H9 (cell line): Measurements from ENCODE around the gene ARFGAP2. TPM values are rescaled to one million over a fixed set of nuclear protein-coding genes. Genes with fewer than 3 reads are reported as not detected.

Experiments
- DNase-seq: peaks from one replicate; pipeline ENCODE4 v3.0.0-alpha.2; 2017
- H2AFZ ChIP-seq: one replicate; pipeline ENCODE4 v1.6.1; 2013; ENCODE audit warnings: mild to moderate bottlenecking, low read length, control low read depth, moderate library complexity
- H2AK5ac ChIP-seq: 2 replicates; pipeline ENCODE4 v1.6.1; 2013; ENCODE audit warnings: low read length, control low read depth, mixed read lengths; ENCODE audit not compliant: insufficient read length
- H2BK120ac ChIP-seq: one replicate; pipeline ENCODE4 v1.6.1; 2013; ENCODE audit warnings: low read depth, mild to moderate bottlenecking, low read length, control low read depth, inconsistent platforms; ENCODE audit not compliant: poor library complexity, severe bottlenecking
- H2BK12ac ChIP-seq: 2 replicates; pipeline ENCODE4 v1.6.1; 2013; ENCODE audit warnings: low read length, control low read depth, mixed read lengths, low read depth; ENCODE audit not compliant: insufficient read length
- H2BK15ac ChIP-seq: 2 replicates; pipeline ENCODE4 v1.6.1; 2013; ENCODE audit warnings: low read depth, low read length, control low read depth
- H2BK20ac ChIP-seq: one replicate; pipeline ENCODE4 v1.6.1; 2013; ENCODE audit warnings: low read depth, mild to moderate bottlenecking, low read length, control low read depth, inconsistent platforms; ENCODE audit not compliant: poor library complexity, severe bottlenecking
- H2BK5ac ChIP-seq: 2 replicates; pipeline ENCODE4 v1.6.1; 2013; ENCODE audit warnings: low read length, control low read depth, mixed read lengths; ENCODE audit not compliant: insufficient read length
- H3K14ac ChIP-seq: 2 replicates; pipeline ENCODE4 v1.6.1; 2013; ENCODE audit warnings: low read length, control low read depth; ENCODE audit not compliant: insufficient read depth
- H3K18ac ChIP-seq: 2 replicates; pipeline ENCODE4 v1.6.1; 2013; ENCODE audit warnings: low read depth, mild to moderate bottlenecking, mixed read lengths, low read length, control low read depth; ENCODE audit not compliant: insufficient read length
- H3K23ac ChIP-seq: 2 replicates; pipeline ENCODE4 v1.6.1; 2013; ENCODE audit warnings: low read length, control low read depth, mixed read lengths, low read depth; ENCODE audit not compliant: insufficient read length
- H3K23me2 ChIP-seq: 2 replicates; pipeline ENCODE4 v1.6.1; 2013; ENCODE audit warnings: low read depth, mild to moderate bottlenecking, mixed read lengths, low read length, control low read depth; ENCODE audit not compliant: insufficient read length, poor library complexity, severe bottlenecking
- H3K27ac ChIP-seq: 2 replicates; pipeline ENCODE4 v1.5.1; 2013; ENCODE audit warnings: low read length, control low read depth, mixed read lengths, low read depth; ENCODE audit not compliant: insufficient read length
- H3K27me3 ChIP-seq: 2 replicates; pipeline ENCODE4 v1.6.1; 2013; ENCODE audit warnings: low read length, control low read depth, inconsistent platforms; ENCODE audit not compliant: insufficient read depth
- H3K4ac ChIP-seq: 2 replicates; pipeline ENCODE4 v1.6.1; 2013; ENCODE audit warnings: low read depth, mild to moderate bottlenecking, control low read depth, inconsistent platforms, low read length, moderate library complexity
- H3K4me1 ChIP-seq: 2 replicates; pipeline ENCODE4 v1.6.1; 2013; ENCODE audit warnings: low read length, control low read depth, inconsistent platforms; ENCODE audit not compliant: insufficient read depth
- H3K4me2 ChIP-seq: 2 replicates; pipeline ENCODE4 v1.6.1; 2013; ENCODE audit warnings: low read length, control low read depth, mixed read lengths; ENCODE audit not compliant: insufficient read length, insufficient read depth
- H3K56ac ChIP-seq: 2 replicates; pipeline ENCODE4 v1.6.1; 2013; ENCODE audit warnings: low read depth, mild to moderate bottlenecking, mixed read lengths, low read length, control low read depth; ENCODE audit not compliant: insufficient read length
- H3K79me1 ChIP-seq: 2 replicates; pipeline ENCODE4 v1.6.1; 2013; ENCODE audit warnings: low read depth, mild to moderate bottlenecking, moderate library complexity, low read length, control low read depth, inconsistent platforms; ENCODE audit not compliant: insufficient read depth, poor library complexity, severe bottlenecking
- H3K79me2 ChIP-seq: 2 replicates; pipeline ENCODE4 v1.6.1; 2013; ENCODE audit warnings: low read length, control low read depth, inconsistent platforms; ENCODE audit not compliant: insufficient read depth
- H3K9ac ChIP-seq: 2 replicates; pipeline ENCODE4 v1.6.1; 2013; ENCODE audit warnings: low read length, control low read depth, mixed read lengths; ENCODE audit not compliant: insufficient read length; ENCODE audit errors: extremely low read depth
- H3K9me3 ChIP-seq: one replicate; pipeline ENCODE4 v1.6.1; 2013; ENCODE audit warnings: low read depth, low read length, inconsistent platforms; ENCODE audit not compliant: control insufficient read depth
- H3T11ph ChIP-seq: one replicate; pipeline ENCODE4 v1.6.1; 2013; ENCODE audit warnings: mild to moderate bottlenecking, low read length, control low read depth, inconsistent platforms
- H4K20me1 ChIP-seq: one replicate; pipeline ENCODE4 v1.6.1; 2013; ENCODE audit not compliant: control insufficient read depth, insufficient read length, insufficient read depth
- H4K5ac ChIP-seq: 2 replicates; pipeline ENCODE4 v1.6.1; 2013; ENCODE audit warnings: low read depth, mild to moderate bottlenecking, mixed read lengths, low read length, control low read depth; ENCODE audit not compliant: insufficient read length
- H4K8ac ChIP-seq: replicated peaks from 2 replicates; pipeline ENCODE4 v1.6.1; 2013; ENCODE audit warnings: low read length, control low read depth, mixed read lengths, low read depth; ENCODE audit not compliant: insufficient read length
- H4K91ac ChIP-seq: 2 replicates; pipeline ENCODE4 v1.6.1; 2013; ENCODE audit warnings: low read depth, mild to moderate bottlenecking, moderate library complexity, mixed read lengths, low read length, control low read depth; ENCODE audit not compliant: insufficient read length
- H3K27ac Mint-ChIP-seq, 3 experiments: 2 replicates in 2 of 3; 3 replicates in 1 of 3; pipeline ENCODE4 v1.8.0; 2020 to 2021; ENCODE audit warnings: mixed read lengths in 3 of 3, mild to moderate bottlenecking in 1 of 3, moderate library complexity in 1 of 3
- H3K27me3 Mint-ChIP-seq: 2 replicates; pipeline ENCODE4 v1.8.0; 2021; ENCODE audit warnings: low read depth, mild to moderate bottlenecking, moderate library complexity, mixed read lengths
- H3K36me3 Mint-ChIP-seq, 3 experiments: 2 replicates in 2 of 3; 3 replicates in 1 of 3; pipeline ENCODE4 v1.8.0; 2020 to 2021; ENCODE audit warnings: low read depth in 3 of 3, mixed read lengths in 3 of 3; ENCODE audit not compliant: insufficient read depth in 1 of 3
- H3K4me1 Mint-ChIP-seq, 2 experiments: 2 replicates each; pipeline ENCODE4 v1.8.0; 2020; ENCODE audit warnings: mixed read lengths in 2 of 2
- H3K4me3 Mint-ChIP-seq, 2 experiments: 2 replicates in 1 of 2; 3 replicates in 1 of 2; pipeline ENCODE4 v1.8.0; 2020 to 2021; ENCODE audit warnings: mild to moderate bottlenecking in 2 of 2, mixed read lengths in 2 of 2, moderate library complexity in 1 of 2
- H3K9me3 Mint-ChIP-seq, 2 experiments: 2 replicates in 1 of 2; 3 replicates in 1 of 2; pipeline ENCODE4 v1.8.0; 2020; ENCODE audit warnings: mild to moderate bottlenecking in 2 of 2, mixed read lengths in 2 of 2, moderate library complexity in 1 of 2
- WGBS: extraction: QIAGEN DNeasy Blood & Tissue Kit; methylation state at CpG from one replicate; pipeline ENCODE4 v1.1.7; 2013; ENCODE audit warnings: missing lambda C conversion rate, low lambda C conversion rate, mixed read lengths; ENCODE audit not compliant: insufficient read length; ENCODE audit errors: extremely low coverage; 5-methylcytosine and 5-hydroxymethylcytosine counted together
- total RNA-seq: library from RNA; stranded (reverse); gene quantifications from 2 replicates; pipeline ENCODE4 v1.2.1, GENCODE V29; 2021
- TF ChIP-seq, protein P1 (sequence below): fragments of 200-600 bp; sonication (generic); conservative IDR thresholded peaks from 3 replicates; pipeline ENCODE4 v1.8.0; 2021; ENCODE audit warnings: antibody characterized with exemption, mild to moderate bottlenecking

The ARFGAP2 gene
- total RNA-seq, 1 experiment from 2014 or later, result 72.3 TPM

DNA sequence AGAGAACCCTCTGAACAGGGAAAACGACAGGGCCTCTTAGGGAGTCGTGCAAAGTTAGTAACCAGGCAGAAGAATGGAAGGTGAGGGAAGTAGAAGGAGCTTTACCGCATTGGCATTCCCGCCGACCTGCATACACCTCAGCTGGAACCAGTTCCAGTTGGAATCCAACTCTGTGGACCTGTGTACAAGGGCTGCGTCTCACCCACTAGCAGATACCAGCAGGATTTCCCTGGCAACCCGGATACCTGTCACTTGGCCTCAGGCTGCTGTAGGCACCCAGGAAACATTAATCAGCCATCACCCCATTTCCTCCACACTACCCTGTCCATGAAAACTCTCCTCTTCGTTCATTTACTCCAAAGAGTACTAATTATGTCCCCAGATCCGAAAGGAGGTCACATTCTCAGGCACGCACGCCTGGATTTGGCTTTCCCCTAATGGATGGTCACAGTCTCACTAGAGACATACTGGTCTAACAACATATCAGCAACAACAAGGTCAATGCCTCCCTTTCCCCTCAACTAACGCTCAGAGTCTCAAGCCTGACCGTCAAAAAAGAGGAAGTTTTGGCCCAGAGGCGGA, 842 bp downstream of the ARFGAP2 start:
- Histone ChIP-seq H2BK5ac (no peak overlapping the region), H4K20me1 (no peaks in the 10 kb centered on the region), H3K9ac (peak overlapping the region; percentile 98), H3K4me1 (peaks cover 5% of the 10 kb centered on the region; the same call in 1 of the 2 replicates), H2BK12ac (no peak overlapping the region), H2AK5ac (no peak overlapping the region), H4K8ac (peak overlapping the region; percentile 70), H3K56ac (no peak overlapping the region), H3K18ac (no peak overlapping the region), H2BK20ac (no peak overlapping the region), H2AFZ (no peak overlapping the region), H2BK120ac (no peak overlapping the region), H3K9me3 (no peaks in the 10 kb centered on the region), H3K79me2 (peaks cover 15% of the 10 kb centered on the region; the same call in 1 of the 2 replicates), H3T11ph (no peak overlapping the region), H3K23me2 (peaks cover 8% of the 10 kb centered on the region), H4K5ac (peak overlapping the region; percentile 64), H3K27ac (peak overlapping the region; percentile 4), H2BK15ac (no peak overlapping the region), H3K4ac (peak overlapping the region; percentile 35; the same call in 1 of the 2 replicates), H3K4me2 (peak overlapping the region; percentile 100), H3K79me1 (peaks cover 9% of the 10 kb centered on the region), H3K14ac (peak overlapping the region; percentile 97; the same call in 1 of the 2 replicates), H3K23ac (no peak overlapping the region), H3K27me3 (no peaks in the 10 kb centered on the region), H4K91ac (peak overlapping the region; percentile 60)
- no CpG with 5 or more reads among the region's 14 CpGs for WGBS
- TF ChIP-seq, protein P1, sequence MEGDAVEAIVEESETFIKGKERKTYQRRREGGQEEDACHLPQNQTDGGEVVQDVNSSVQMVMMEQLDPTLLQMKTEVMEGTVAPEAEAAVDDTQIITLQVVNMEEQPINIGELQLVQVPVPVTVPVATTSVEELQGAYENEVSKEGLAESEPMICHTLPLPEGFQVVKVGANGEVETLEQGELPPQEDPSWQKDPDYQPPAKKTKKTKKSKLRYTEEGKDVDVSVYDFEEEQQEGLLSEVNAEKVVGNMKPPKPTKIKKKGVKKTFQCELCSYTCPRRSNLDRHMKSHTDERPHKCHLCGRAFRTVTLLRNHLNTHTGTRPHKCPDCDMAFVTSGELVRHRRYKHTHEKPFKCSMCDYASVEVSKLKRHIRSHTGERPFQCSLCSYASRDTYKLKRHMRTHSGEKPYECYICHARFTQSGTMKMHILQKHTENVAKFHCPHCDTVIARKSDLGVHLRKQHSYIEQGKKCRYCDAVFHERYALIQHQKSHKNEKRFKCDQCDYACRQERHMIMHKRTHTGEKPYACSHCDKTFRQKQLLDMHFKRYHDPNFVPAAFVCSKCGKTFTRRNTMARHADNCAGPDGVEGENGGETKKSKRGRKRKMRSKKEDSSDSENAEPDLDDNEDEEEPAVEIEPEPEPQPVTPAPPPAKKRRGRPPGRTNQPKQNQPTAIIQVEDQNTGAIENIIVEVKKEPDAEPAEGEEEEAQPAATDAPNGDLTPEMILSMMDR, result no peak
- peaks cover 19 to 21% of the 10 kb centered on the region in 2 experiments for H3K4me1 Mint-ChIP-seq
- H3K27me3 Mint-ChIP-seq, result no peaks in the 10 kb centered on the region
- DNase-seq, result no peak
- peaks cover 10 to 59% (median 50%) of the 10 kb centered on the region in 3 experiments; a peak in 6 of 7 replicates for H3K36me3 Mint-ChIP-seq
- peak overlapping the region; percentile 99 to 100 (median 100) for H3K27ac Mint-ChIP-seq
- H3K9me3 Mint-ChIP-seq, result no peaks in the 10 kb centered on the region
- peak overlapping the region; percentile 98 for H3K4me3 Mint-ChIP-seq
